CD4-positive, alpha-beta T cell (primary cell): Measurements from ENCODE around the gene ZNF830. TPM values are rescaled to one million over a fixed set of nuclear protein-coding genes. Genes with fewer than 3 reads are reported as not detected.

ENCODE experiments used
- ATAC-seq: fragments of 200-7000 bp; cut with Tn5 transposase; one replicate; pipeline ENCODE4 v1.10.0; 2022; ENCODE audit warnings: mild to moderate bottlenecking; ENCODE audit not compliant: poor library complexity
- CTCF ChIA-PET: fragments of 350-600 bp; sonication (Branson Sonifier 250); formaldehyde crosslinking; loops from one replicate; lab custom pipeline; 2021; ENCODE audit warnings: antibody characterized with exemption, inconsistent platforms; lab: Charles Lee
- POLR2A ChIA-PET: fragments of 350-600 bp; sonication (Branson Sonifier 250); formaldehyde crosslinking; loops from one replicate; lab custom pipeline; 2021; ENCODE audit warnings: antibody characterized with exemption, inconsistent platforms; lab: Charles Lee
- DNase-seq, 14 experiments: peaks; one replicate each; pipeline ENCODE4 v3.0.0-alpha.2; 2013 to 2020; ENCODE audit warnings: mixed read lengths in 2 of 14
- H3K27ac ChIP-seq, 2 donors: one replicate each; pipeline versions ENCODE4 v1.5.1 to v1.7.0; 2013; ENCODE audit warnings: low read length in 2 of 2, low read depth in 1 of 2, mild to moderate bottlenecking in 1 of 2
- H3K27me3 ChIP-seq, 2 experiments: 1 replicate in 1 of 2; 2 replicates in 1 of 2; pipeline versions ENCODE4 v1.6.1 to v1.7.0; 2013; ENCODE audit warnings: low read length in 2 of 2, control low read depth in 1 of 2, mild to moderate bottlenecking in 1 of 2, moderate library complexity in 1 of 2; ENCODE audit not compliant: insufficient read depth in 2 of 2, control insufficient read depth in 1 of 2
- H3K36me3 ChIP-seq: one replicate; pipeline ENCODE4 v1.6.1; 2013; ENCODE audit warnings: low read length, control low read depth; ENCODE audit not compliant: insufficient read depth
- H3K4me1 ChIP-seq: one replicate; pipeline ENCODE4 v1.6.1; 2013; ENCODE audit warnings: low read length, control low read depth; ENCODE audit not compliant: insufficient read depth
- H3K4me3 ChIP-seq: one replicate; pipeline ENCODE4 v1.5.1; 2013; ENCODE audit warnings: mild to moderate bottlenecking, low read length, moderate library complexity
- H3K9me3 ChIP-seq, 2 experiments: 1 replicate in 1 of 2; 2 replicates in 1 of 2; pipeline versions ENCODE4 v1.6.1 to v1.7.0; 2013; ENCODE audit warnings: low read length in 2 of 2, mild to moderate bottlenecking in 2 of 2, control low read depth in 1 of 2, moderate library complexity in 1 of 2; ENCODE audit not compliant: control insufficient read depth in 1 of 2, insufficient read depth in 1 of 2
- H3K27ac Mint-ChIP-seq: one replicate; pipeline ENCODE4 v1.8.0; 2020; ENCODE audit warnings: mixed read lengths
- H3K27me3 Mint-ChIP-seq: one replicate; pipeline ENCODE4 v1.8.0; 2021; ENCODE audit warnings: mixed read lengths
- H3K36me3 Mint-ChIP-seq: one replicate; pipeline ENCODE4 v1.8.0; 2021; ENCODE audit warnings: low read depth, mixed read lengths
- H3K4me1 Mint-ChIP-seq: one replicate; pipeline ENCODE4 v1.8.0; 2021; ENCODE audit warnings: low read depth, mixed read lengths
- H3K4me3 Mint-ChIP-seq: one replicate; pipeline ENCODE4 v1.8.0; 2020; ENCODE audit warnings: mild to moderate bottlenecking, mixed read lengths
- H3K9me3 Mint-ChIP-seq: one replicate; pipeline ENCODE4 v1.8.0; 2020; ENCODE audit warnings: mixed read lengths
- CTCF ChIP-seq: fragments of 200-600 bp; IDR thresholded peaks from one replicate; pipeline ENCODE4 v1.8.0; 2022; ENCODE audit warnings: antibody characterized with exemption, mild to moderate bottlenecking
- intact Hi-C, 2 experiments: fragments of 100-400 bp; cut with DNase I in 1 of 2; cut with micrococcal nuclease in 1 of 2; formaldehyde crosslinking; loops; one replicate each; pipeline versions ENCODE4 v1.15.1 to v1.9.0; 2023 to 2025; cut with DNase I, micrococcal nuclease
- polyA plus RNA-seq, 2 donors: library from polyadenylated mRNA; unstranded; fragments of 120-200 nt; gene quantifications; one replicate each; pipeline ENCODE4 v1.2.1, GENCODE V29; 2013
- total RNA-seq, 174 experiments: library from RNA in 2 of 174; stranded (reverse) in 2 of 174; gene quantifications; one replicate each; pipeline ENCODE4 v1.2.3 and lab custom pipeline; 2021 to 2026

Gene ZNF830
- 10 to 100 TPM; 34.4 to 39.0 TPM for total RNA-seq
- polyA plus RNA-seq (2013, experiment 1 of 2), result 19.3 TPM
- 19.7 TPM for polyA plus RNA-seq (2013, experiment 2 of 2)
- 20.3 to 52.4 (median 37.4) reads per million in 172 experiments for total RNA-seq (lab: John Stamatoyannopoulos, UW)

GRCh38 chr17:34961093-34961911, at the start of gene ZNF830, which contains the start of gene CCT6B:
TSS of gene ZNF830 (plus strand) at chr17:34961540. CDS start at chr17:34961567, 27 bp downstream.
TSS of gene CCT6B (minus strand) at chr17:34961460. CDS start at chr17:34961393, 67 bp downstream.
- intact Hi-C loops, result loop anchor here (1.0 to 5.0 kb wide), 3 partner anchors 18 to 626 kb away; partner anchors contain the start of genes AP2B1 (in 1 of the 2) and LIG3 (in 1 of the 2)
- CTCF ChIA-PET, result interaction anchor here (1.2 to 1.6 kb wide), 2 partner anchors 10 to 19 kb away, joined by 3 to 9 read pairs; partner anchors contain the start of gene LIG3
- Mint-ChIP-seq H3K27ac (peak within 1 kb of the TSS; percentile 95), H3K9me3 (no peaks in the 10 kb centered on the region), H3K4me1 (peaks cover 30% of the 10 kb centered on the region), H3K4me3 (peak within 1 kb of the TSS; percentile 100), H3K27me3 (peaks cover 8% of the 10 kb centered on the region), H3K36me3 (peaks cover 48% of the 10 kb centered on the region)
- no peaks in the 10 kb centered on the region for H3K9me3 ChIP-seq
- TF ChIP-seq CTCF, result no peak
- peak within 1 kb of the TSS; percentile 96 for H3K27ac ChIP-seq
- H3K36me3 ChIP-seq, result peaks cover 30% of the 10 kb centered on the region
- no peaks in the 10 kb centered on the region for H3K27me3 ChIP-seq
- H3K4me3 ChIP-seq, result peak within 1 kb of the TSS; percentile 87
- peaks cover 18% of the 10 kb centered on the region for H3K4me1 ChIP-seq
- POLR2A ChIA-PET, result interaction anchor here (0.6 to 1.8 kb wide), 12 partner anchors 10 to 617 kb away, joined by 3 to 37 read pairs (median 4); partner anchors contain the start of genes LIG3, NLE1, PEX12 and RFFL
- DNase-seq (peak; percentile 81 to 97 (median 85)), ATAC-seq (peak; percentile 89)

GRCh38 chr17:34913001-34913400, 48.3 kb upstream of the ZNF830 start:
- Mint-ChIP-seq H3K4me3 (no peak overlapping the region), H3K36me3 (no peaks in the 10 kb centered on the region), H3K9me3 (no peaks in the 10 kb centered on the region), H3K4me1 (no peaks in the 10 kb centered on the region), H3K27ac (no peak overlapping the region), H3K27me3 (peaks cover 9% of the 10 kb centered on the region)
- intact Hi-C loops, result no loop called here
- Histone ChIP-seq H3K4me3 (no peak overlapping the region), H3K36me3 (no peaks in the 10 kb centered on the region), H3K9me3 (peaks cover 0 to 3% of the 10 kb centered on the region in 2 experiments), H3K4me1 (no peaks in the 10 kb centered on the region), H3K27me3 (no peaks in the 10 kb centered on the region), H3K27ac (no peak overlapping the region)
- DNase-seq (no peak), ATAC-seq (no peak)
- ChIA-PET POLR2A (no interaction called here), CTCF (no interaction called here)
- no peak for TF ChIP-seq CTCF

- H3K4me1 ChIP-seq, result no peaks in the 10 kb centered on the region
- no peaks in the 10 kb centered on the region for H3K27me3 ChIP-seq
- TF ChIP-seq CTCF, result no peak
- no peak overlapping the region for H3K4me3 ChIP-seq
- intact Hi-C loops, result no loop called here
- ChIA-PET POLR2A (no interaction called here), CTCF (no interaction called here)
- no peak overlapping the region for H3K27ac ChIP-seq
- Mint-ChIP-seq H3K27me3 (no peaks in the 10 kb centered on the region), H3K4me1 (no peaks in the 10 kb centered on the region), H3K4me3 (no peak overlapping the region), H3K27ac (no peak overlapping the region), H3K9me3 (no peaks in the 10 kb centered on the region), H3K36me3 (no peaks in the 10 kb centered on the region)
- no peak for DNase-seq
- H3K36me3 ChIP-seq, result no peaks in the 10 kb centered on the region
- peaks cover 0 to 3% of the 10 kb centered on the region in 2 experiments for H3K9me3 ChIP-seq
- ATAC-seq, result no peak
These were observed 45.2 kb upstream of the ZNF830 start for GRCh38 chr17:34916120-34916519.
